ENCODE results near the gene TTBK1.

The TTBK1 gene

GRCh38 chr6:43203029-43203717 is 40.1 kb upstream of the TTBK1 start:
- DNase-seq (ENCODE audit: low read depth), result no peak
- no peak overlapping the region for H3K4me3 ChIP-seq (ENCODE audit: low read depth, low read length)
- TF ChIP-seq CTCF (IDR thresholded peaks at IDR 0.05; ENCODE audit: control insufficient read depth, extremely low read depth, insufficient read depth), result no peak

DNA sequence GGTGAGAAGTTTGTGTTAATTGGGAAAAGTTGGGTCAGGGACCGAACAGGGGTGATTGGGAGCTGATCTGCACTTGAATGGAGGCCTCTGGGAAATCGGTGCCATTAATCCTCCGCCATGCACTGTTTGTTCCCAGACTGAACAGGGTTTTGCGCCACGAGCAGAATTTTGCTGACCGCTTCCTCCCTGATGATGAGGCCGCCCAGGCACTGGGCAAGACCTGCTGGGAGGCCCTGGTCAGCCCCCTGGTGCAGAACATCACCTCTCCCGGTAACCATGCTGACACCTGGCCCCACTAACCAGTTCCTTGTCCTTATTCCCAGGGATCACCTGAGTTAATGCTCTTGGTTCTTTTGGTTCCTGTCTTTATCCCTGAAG is 39.6 kb upstream of the TTBK1 start:
- no peak overlapping the region for H3K4me3 ChIP-seq (ENCODE audit: low read depth, low read length)
- no peak for DNase-seq (ENCODE audit: low read depth)
- no peak for TF ChIP-seq CTCF (IDR thresholded peaks at IDR 0.05; ENCODE audit: control insufficient read depth, extremely low read depth, insufficient read depth)

DNA sequence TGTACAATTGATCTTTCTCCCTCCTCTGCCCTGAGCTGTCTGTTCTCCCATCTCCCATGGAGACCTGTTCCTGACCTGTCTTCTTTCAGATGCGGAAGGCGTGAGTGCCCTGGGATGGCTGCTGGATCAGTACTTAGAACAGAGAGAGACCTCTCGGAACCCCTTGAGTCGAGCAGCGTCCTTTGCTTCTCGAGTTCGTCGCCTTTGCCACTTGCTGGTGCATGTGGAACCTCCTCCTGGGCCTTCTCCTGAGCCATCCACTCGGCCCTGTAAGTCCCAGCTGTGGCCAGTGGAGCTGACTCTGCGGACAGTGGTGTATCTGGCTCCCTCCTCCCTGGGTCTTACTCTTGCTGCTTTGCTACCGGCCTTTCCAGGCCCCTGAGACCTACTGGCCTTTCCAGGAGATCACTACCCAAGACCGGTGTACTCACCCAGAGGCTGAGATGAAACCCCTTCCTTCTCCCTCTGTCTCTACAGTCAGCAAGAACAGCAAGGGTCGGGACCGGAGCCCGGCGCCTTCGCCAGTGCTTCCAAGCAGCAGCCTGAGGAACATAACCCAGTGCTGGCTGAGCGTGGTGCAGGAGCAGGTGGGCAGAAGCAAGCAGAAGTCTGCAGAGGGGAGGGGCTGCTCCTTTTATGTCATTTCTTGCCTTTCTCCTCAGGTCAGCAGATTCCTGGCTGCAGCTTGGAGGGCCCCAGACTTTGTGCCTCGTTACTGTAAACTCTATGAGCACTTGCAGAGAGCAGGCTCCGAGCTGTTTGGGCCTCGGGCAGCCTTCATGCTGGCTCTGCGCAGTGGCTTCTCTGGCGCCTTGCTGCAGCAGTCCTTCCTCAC is 38.8 kb upstream of the TTBK1 start:
- DNase-seq (ENCODE audit: low read depth), result no peak
- H3K4me3 ChIP-seq (ENCODE audit: low read depth, low read length), result no peak overlapping the region
- TF ChIP-seq CTCF (IDR thresholded peaks at IDR 0.05; ENCODE audit: control insufficient read depth, extremely low read depth, insufficient read depth), result no peak

- no peak for TF ChIP-seq CTCF (IDR thresholded peaks at IDR 0.05; ENCODE audit: control insufficient read depth, extremely low read depth, insufficient read depth)
- DNase-seq (ENCODE audit: low read depth), result no peak
These were observed 37.4 kb upstream of the TTBK1 start for GRCh38 chr6:43205849-43206248.

GRCh38 chr6:43207286-43207685 is 36.0 kb upstream of the TTBK1 start:
- no peak for DNase-seq (ENCODE audit: low read depth)
- no peak overlapping the region for H3K4me3 ChIP-seq (ENCODE audit: low read depth, low read length)
- TF ChIP-seq CTCF (IDR thresholded peaks at IDR 0.05; ENCODE audit: control insufficient read depth, extremely low read depth, insufficient read depth), result no peak

More at GRCh38 chr6:43205849-43206248, 37.4 kb upstream of the TTBK1 start:
- H3K4me3 ChIP-seq (ENCODE audit: low read depth, low read length), result no peak overlapping the region

GRCh38 chr6:43211955-43212354 is 31.3 kb upstream of the TTBK1 start:
- H3K4me3 ChIP-seq (ENCODE audit: low read depth, low read length), result no peak overlapping the region
- no peak for DNase-seq (ENCODE audit: low read depth)
- TF ChIP-seq CTCF (IDR thresholded peaks at IDR 0.05; ENCODE audit: control insufficient read depth, extremely low read depth, insufficient read depth), result no peak
